Measurements from ENCODE around the gene LDLRAD4. TPM values are rescaled to one million over a fixed set of nuclear protein-coding genes. Genes with fewer than 3 reads are reported as not detected.

Gene LDLRAD4
- total RNA-seq, 4 donors from 2014 or later, result 20.4 to 40.4 (median 35.3) TPM

DNA sequence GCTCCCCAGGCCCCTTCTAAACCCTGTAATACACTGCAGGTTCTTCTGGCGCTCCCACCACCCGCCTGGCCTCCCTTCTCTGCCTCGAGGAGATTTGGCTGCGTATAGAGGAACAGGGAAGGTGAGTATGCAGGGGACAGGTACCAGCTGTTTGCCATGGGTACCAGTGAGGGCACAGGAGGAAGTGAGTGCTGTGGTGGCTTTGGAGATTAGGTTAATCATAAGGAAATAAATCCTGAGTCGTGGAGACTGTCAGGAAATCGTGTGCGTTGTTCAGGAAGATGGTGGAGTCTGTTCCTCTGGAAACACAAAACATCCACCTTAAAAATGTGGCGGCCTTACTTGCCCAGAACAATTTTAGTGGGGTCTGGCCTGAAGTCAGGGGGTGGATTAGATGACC is 277.4 kb downstream of the LDLRAD4 start:
- no peak overlapping the region for H3K27ac ChIP-seq (replicated peaks in 1 of 4)
- 89% methylated on average over 8 of the region's 8 CpGs for WGBS
- intact Hi-C loops (cut with DNase I), result no loop called here

DNA sequence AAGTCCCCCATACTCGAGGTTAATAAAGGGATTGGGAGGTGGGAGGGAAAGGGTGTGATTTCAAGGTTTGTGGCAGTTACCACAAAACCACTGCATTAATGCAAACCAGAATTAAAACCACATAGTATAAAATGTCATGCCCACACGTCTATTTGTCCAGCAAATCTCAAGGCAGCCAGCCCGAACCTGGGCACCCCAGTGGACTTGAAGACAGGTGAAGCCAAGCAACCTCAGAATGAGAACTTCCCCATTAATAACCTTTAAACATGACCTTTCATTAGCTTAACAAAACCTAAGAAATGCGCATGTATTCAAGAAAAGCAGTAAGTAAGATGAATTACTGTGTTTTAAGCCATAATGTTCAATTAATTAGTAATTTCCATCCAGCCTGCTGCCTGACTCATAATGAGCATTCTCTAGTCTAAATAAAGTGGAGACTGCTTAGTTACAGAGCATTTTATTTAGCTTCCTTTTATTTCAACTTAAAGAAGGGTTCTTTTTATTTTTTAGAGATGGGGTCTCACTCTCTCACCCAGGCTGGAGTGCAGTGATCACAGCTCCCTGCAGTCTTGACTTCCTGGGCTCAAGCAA is 278.2 kb downstream of the LDLRAD4 start:
- H3K4me1 ChIP-seq, result peaks cover 13 to 21% (median 19%) of the 10 kb centered on the region in 4 donors
- no peak overlapping the region for H3K4me3 ChIP-seq
- no peaks in the 10 kb centered on the region for H3K9me3 ChIP-seq
- no peaks in the 10 kb centered on the region for H3K27me3 ChIP-seq
- peaks cover 0 to 26% (median 19%) of the 10 kb centered on the region in 4 donors for H3K36me3 ChIP-seq
- TF ChIP-seq EP300 (IDR thresholded peaks at IDR 0.05), result no peak
- TF ChIP-seq, protein P1, sequence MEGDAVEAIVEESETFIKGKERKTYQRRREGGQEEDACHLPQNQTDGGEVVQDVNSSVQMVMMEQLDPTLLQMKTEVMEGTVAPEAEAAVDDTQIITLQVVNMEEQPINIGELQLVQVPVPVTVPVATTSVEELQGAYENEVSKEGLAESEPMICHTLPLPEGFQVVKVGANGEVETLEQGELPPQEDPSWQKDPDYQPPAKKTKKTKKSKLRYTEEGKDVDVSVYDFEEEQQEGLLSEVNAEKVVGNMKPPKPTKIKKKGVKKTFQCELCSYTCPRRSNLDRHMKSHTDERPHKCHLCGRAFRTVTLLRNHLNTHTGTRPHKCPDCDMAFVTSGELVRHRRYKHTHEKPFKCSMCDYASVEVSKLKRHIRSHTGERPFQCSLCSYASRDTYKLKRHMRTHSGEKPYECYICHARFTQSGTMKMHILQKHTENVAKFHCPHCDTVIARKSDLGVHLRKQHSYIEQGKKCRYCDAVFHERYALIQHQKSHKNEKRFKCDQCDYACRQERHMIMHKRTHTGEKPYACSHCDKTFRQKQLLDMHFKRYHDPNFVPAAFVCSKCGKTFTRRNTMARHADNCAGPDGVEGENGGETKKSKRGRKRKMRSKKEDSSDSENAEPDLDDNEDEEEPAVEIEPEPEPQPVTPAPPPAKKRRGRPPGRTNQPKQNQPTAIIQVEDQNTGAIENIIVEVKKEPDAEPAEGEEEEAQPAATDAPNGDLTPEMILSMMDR (IDR thresholded peaks at IDR 0.05), result no peak
- TF ChIP-seq POLR2A (IDR thresholded peaks at IDR 0.05; ENCODE audit: low read depth), result no peak
- no peak for TF ChIP-seq POLR2AphosphoS5 (IDR thresholded peaks at IDR 0.05)
- H3K27ac ChIP-seq (replicated peaks in 1 of 4), result no peak overlapping the region
- DNase-seq (ENCODE audit: extremely low spot score), result no peak
- intact Hi-C loops (cut with DNase I), result no loop called here
- 81% methylated on average over 4 of the region's 4 CpGs for WGBS

More for the DNA sequence above, 277.4 kb downstream of the LDLRAD4 start:
- no peak overlapping the region for H3K4me3 ChIP-seq
- peaks cover 6 to 12% (median 10%) of the 10 kb centered on the region in 4 donors for H3K4me1 ChIP-seq
- H3K27me3 ChIP-seq, result no peaks in the 10 kb centered on the region
- no peaks in the 10 kb centered on the region for H3K9me3 ChIP-seq
- no peak for DNase-seq (ENCODE audit: extremely low spot score)
- H3K36me3 ChIP-seq, result peaks cover 0 to 31% (median 19%) of the 10 kb centered on the region in 4 donors
- TF ChIP-seq EP300 (IDR thresholded peaks at IDR 0.05) (no peak), POLR2AphosphoS5 (IDR thresholded peaks at IDR 0.05) (no peak), POLR2A (IDR thresholded peaks at IDR 0.05; ENCODE audit: low read depth) (no peak)
- TF ChIP-seq, protein P1 (IDR thresholded peaks at IDR 0.05), result no peak

GRCh38 chr18:13499803-13500202 is 281.2 kb downstream of the LDLRAD4 start:
- intact Hi-C loops (cut with DNase I), result no loop called here
- peaks cover 19 to 32% (median 28%) of the 10 kb centered on the region in 4 donors for H3K4me1 ChIP-seq
- no peak overlapping the region for H3K4me3 ChIP-seq
- peak overlapping the region in 1 of 4 donors; percentile 5 for H3K27ac ChIP-seq (replicated peaks in 1 of 4)
- H3K9me3 ChIP-seq, result no peaks in the 10 kb centered on the region
- TF ChIP-seq EP300 (IDR thresholded peaks at IDR 0.05), result no peak
- TF ChIP-seq POLR2A (IDR thresholded peaks at IDR 0.05; ENCODE audit: low read depth), result no peak
- no peak for TF ChIP-seq POLR2AphosphoS5 (IDR thresholded peaks at IDR 0.05)
- TF ChIP-seq, protein P1 (IDR thresholded peaks at IDR 0.05), result no peak
- no peak for DNase-seq (ENCODE audit: extremely low spot score)
- no peaks in the 10 kb centered on the region for H3K27me3 ChIP-seq
- H3K36me3 ChIP-seq, result peaks cover 0 to 18% (median 15%) of the 10 kb centered on the region in 4 donors
- 91% methylated on average over 5 of the region's 5 CpGs for WGBS

GRCh38 chr18:13500227-13500865 is 281.8 kb downstream of the LDLRAD4 start:
- H3K9me3 ChIP-seq, result no peaks in the 10 kb centered on the region
- H3K4me3 ChIP-seq, result peak overlapping the region in 1 of 4 donors; percentile 6
- H3K4me1 ChIP-seq, result peaks cover 19 to 32% (median 28%) of the 10 kb centered on the region in 4 donors
- H3K36me3 ChIP-seq, result peaks cover 0 to 18% (median 15%) of the 10 kb centered on the region in 4 donors
- no peaks in the 10 kb centered on the region for H3K27me3 ChIP-seq
- DNase-seq (ENCODE audit: extremely low spot score), result no peak
- intact Hi-C loops (cut with DNase I), result no loop called here
- peak overlapping the region in 2 of 4 donors; percentile 5 to 13 for H3K27ac ChIP-seq (replicated peaks in 1 of 4)
- TF ChIP-seq POLR2A (IDR thresholded peaks at IDR 0.05; ENCODE audit: low read depth) (no peak), EP300 (IDR thresholded peaks at IDR 0.05) (no peak), POLR2AphosphoS5 (IDR thresholded peaks at IDR 0.05) (no peak)
- TF ChIP-seq, protein P1 (IDR thresholded peaks at IDR 0.05), result no peak
- WGBS, result 61% methylated on average over 22 of the region's 23 CpGs
